Cardiac septum (tissue), 1 donor: ENCODE results near the gene FBXO46. TPM values are rescaled to one million over a fixed set of nuclear protein-coding genes. Genes with fewer than 3 reads are reported as not detected.
A peak's percentile ranks its signal among the peaks of the same experiment; 100 is the strongest.
"Not testable (repeated sequence)": the region's sequence is repeated elsewhere in the genome, so short reads cannot be mapped to it uniquely, and the experiment has no call there.

ENCODE experiments used
- DNase-seq: peaks from one replicate; pipeline ENCODE4 v3.0.0-alpha.2; 2020; ENCODE audit warnings: low spot score
- intact Hi-C: fragments of 100-400 bp; cut with DNase I; formaldehyde crosslinking; loops from one replicate; pipeline ENCODE4 v1.14.0; 2022
- total RNA-seq: library from RNA; stranded (reverse); fragmentation: NEBNext Ultra II Directional; extraction: Animal tissue kit (Norgen Biotek cat#: 25700); gene quantifications from one replicate; pipeline ENCODE4 v1.2.1, GENCODE V29; 2021
- donor health status: DM: no; HTN: no; CAD: no.

The FBXO46 gene
- total RNA-seq, 1 donor from 2014 or later = 8.2 TPM

- intact Hi-C loops = loop anchor here (2.0 kb wide), 4 partner anchors 15 to 75 kb away; partner anchors contain the start of genes DMPK, FBXO46 and QPCTL
- peak; percentile 78 for DNase-seq
Measured at GRCh38 chr19:45767881-45768654, 37.4 kb upstream of the FBXO46 start.

GRCh38 chr19:45767410-45767880 lies 36.7 kb upstream of the FBXO46 start:
- intact Hi-C loops = loop anchor here (2.0 kb wide), 1 partner anchor 37 kb away; the partner anchor contains the start of gene FBXO46
- DNase-seq = peak; percentile 82

GRCh38 chr19:45766869-45767346 lies 36.2 kb upstream of the FBXO46 start:
- peak; percentile 76 for DNase-seq
- intact Hi-C loops = loop anchor here (2.0 kb wide), 1 partner anchor 36 kb away; the partner anchor contains the start of gene FBXO46

- DNase-seq = no peak
- intact Hi-C loops = loop anchor here (2.0 kb wide), 1 partner anchor 36 kb away; the partner anchor contains the start of gene FBXO46
Measured at GRCh38 chr19:45766296-45766868, 35.7 kb upstream of the FBXO46 start.

- intact Hi-C loops = loop anchor here (2.0 kb wide), 1 partner anchor 35 kb away; the partner anchor contains the start of gene FBXO46
- DNase-seq = no peak
Measured at GRCh38 chr19:45765702-45766295, 35.1 kb upstream of the FBXO46 start.

GRCh38 chr19:45764945-45765701 lies 34.4 kb upstream of the FBXO46 start:
- no peak for DNase-seq
- intact Hi-C loops = loop anchor here (5.0 kb wide), 1 partner anchor 32 kb away; no protein-coding TSS in a partner anchor

GRCh38 chr19:45764475-45764874 lies 33.8 kb upstream of the FBXO46 start:
- DNase-seq = no peak

GRCh38 chr19:45763691-45764294 lies 33.1 kb upstream of the FBXO46 start:
- intact Hi-C loops = loop anchor here (5.0 kb wide), 1 partner anchor 34 kb away; no protein-coding TSS in a partner anchor
- no peak for DNase-seq

More at GRCh38 chr19:45764475-45764874, 33.8 kb upstream of the FBXO46 start:
- intact Hi-C loops = loop anchor here (5.0 kb wide), 1 partner anchor 33 kb away; no protein-coding TSS in a partner anchor

- no peak for DNase-seq
- intact Hi-C loops = loop anchor here (5.0 kb wide), 1 partner anchor 34 kb away; no protein-coding TSS in a partner anchor
Measured at GRCh38 chr19:45762870-45763631, 32.4 kb upstream of the FBXO46 start.

- no peak for DNase-seq
- intact Hi-C loops = loop anchor here (5.0 kb wide), 1 partner anchor 36 kb away; no protein-coding TSS in a partner anchor
Measured at GRCh38 chr19:45761714-45762113, 31.0 kb upstream of the FBXO46 start.

- DNase-seq = no peak
- intact Hi-C loops = no loop called here
Measured at GRCh38 chr19:45758921-45759320, 28.2 kb upstream of the FBXO46 start.

GRCh38 chr19:45757695-45758094 lies 27.0 kb upstream of the FBXO46 start:
- DNase-seq = no peak
- intact Hi-C loops = no loop called here

GRCh38 chr19:45754323-45754722 lies 23.6 kb upstream of the FBXO46 start:
- intact Hi-C loops = no loop called here
- DNase-seq = no peak

- no peak for DNase-seq
- intact Hi-C loops = no loop called here
Measured at GRCh38 chr19:45753548-45753947, 22.9 kb upstream of the FBXO46 start.

GRCh38 chr19:45752639-45753038 lies 21.9 kb upstream of the FBXO46 start:
- DNase-seq = no peak
- intact Hi-C loops = no loop called here

GRCh38 chr19:45751483-45751882 lies 20.8 kb upstream of the FBXO46 start:
- intact Hi-C loops, DNase-seq: not testable (repeated sequence)

GRCh38 chr19:45747513-45747912 lies 16.8 kb upstream of the FBXO46 start:
- intact Hi-C loops = no loop called here
- no peak for DNase-seq

GRCh38 chr19:45746866-45747265 lies 16.2 kb upstream of the FBXO46 start:
- intact Hi-C loops = no loop called here
- no peak for DNase-seq
